ENCODE measurements around the gene MAPKAP1.
"Not testable (repeated sequence)": the region's sequence is repeated elsewhere in the genome, so short reads cannot be mapped to it uniquely, and the experiment has no call there.

DNA sequence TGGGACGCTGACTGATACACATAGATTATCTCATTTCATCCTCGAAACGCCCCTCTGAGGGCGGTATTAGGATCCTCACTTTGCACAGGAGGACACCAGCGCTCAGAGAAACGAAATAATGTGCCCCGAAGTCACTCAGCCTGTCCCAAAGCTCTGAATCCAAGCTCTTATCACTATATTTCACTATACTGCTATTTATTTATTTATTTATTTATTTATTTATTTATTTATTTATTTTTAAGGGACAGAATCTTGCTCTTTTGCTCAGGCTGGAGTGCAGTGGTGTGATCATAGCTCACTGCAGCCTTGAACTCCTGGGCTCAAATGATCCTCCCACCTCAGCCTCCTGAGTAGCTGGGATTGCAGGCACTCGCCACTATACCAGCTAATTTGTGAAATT is 306.8 kb downstream of the MAPKAP1 start:
- not testable (repeated sequence) for TF ChIP-seq POLR2AphosphoS5, POLR2A, TAF1, SPI1 (IDR thresholded peaks at IDR 0.05; ENCODE audit: low read depth, low read length)
